HG03095 (cell line): ENCODE measurements around the gene B4GALT3.

Source experiments
- ATAC-seq: cut with Tn5 transposase; IDR thresholded peaks from one replicate; pipeline ENCODE4 v1.9.1; 2021; ENCODE audit warnings: moderate library complexity; ENCODE audit not compliant: unreplicated experiment

B4GALT3 gene

GRCh38 chr1:161130266-161130665, 47.0 kb downstream of the B4GALT3 start:
- no peak for ATAC-seq

GRCh38 chr1:161128591-161129420, 48.5 kb downstream of the B4GALT3 start:
- no peak for ATAC-seq

- ATAC-seq: no peak
Measured at GRCh38 chr1:161127649-161128048, 49.7 kb downstream of the B4GALT3 start.

GRCh38 chr1:161122967-161123366, 54.3 kb downstream of the B4GALT3 start:
- no peak for ATAC-seq

- ATAC-seq: no peak
Measured at GRCh38 chr1:161121834-161122233, 55.5 kb downstream of the B4GALT3 start.
